MM.1S (cell line): ENCODE measurements around the gene IFNA7.

Experiments
- DNase-seq: peaks from one replicate; pipeline ENCODE4 v3.0.0-alpha.2; 2015
- H2AFZ ChIP-seq: fragments of 300-600 bp; sonication (generic); 2 replicates; pipeline ENCODE4 v1.6.0; 2016; ENCODE audit warnings: antibody characterized with exemption, low read length
- H3F3A ChIP-seq: fragments of 300-600 bp; sonication (generic); 2 replicates; pipeline ENCODE4 v1.6.1; 2016; ENCODE audit warnings: mild to moderate bottlenecking, antibody characterized with exemption, low read length, moderate library complexity, mixed read lengths; ENCODE audit not compliant: insufficient read depth
- H3K27ac ChIP-seq: fragments of 300-600 bp; sonication (generic); 2 replicates; pipeline ENCODE4 v1.5.1; 2016; ENCODE audit warnings: mild to moderate bottlenecking, low read length
- H3K27me3 ChIP-seq: fragments of 300-600 bp; sonication (generic); replicated peaks from 2 replicates; pipeline ENCODE4 v1.6.0; 2016; ENCODE audit warnings: low read length; ENCODE audit not compliant: insufficient read depth
- H3K36me3 ChIP-seq: fragments of 300-600 bp; sonication (generic); replicated peaks from 2 replicates; pipeline ENCODE4 v1.6.1; 2016; ENCODE audit warnings: mild to moderate bottlenecking, low read length, mixed read lengths; ENCODE audit not compliant: insufficient read depth
- H3K4me1 ChIP-seq: fragments of 300-600 bp; sonication (generic); 2 replicates; pipeline ENCODE4 v1.6.1; 2016; ENCODE audit warnings: low read length, mixed read lengths
- H3K4me2 ChIP-seq: fragments of 300-600 bp; sonication (generic); 2 replicates; pipeline ENCODE4 v1.6.0; 2016; ENCODE audit warnings: low read depth, low read length
- H3K4me3 ChIP-seq: fragments of 300-600 bp; sonication (generic); 2 replicates; pipeline ENCODE4 v1.5.1; 2016; ENCODE audit warnings: low read length, mixed read lengths
- H3K79me2 ChIP-seq: fragments of 300-600 bp; sonication (generic); 2 replicates; pipeline ENCODE4 v1.6.1; 2016; ENCODE audit warnings: mixed run types, low read length, mixed read lengths
- H3K9ac ChIP-seq: fragments of 300-600 bp; sonication (generic); 2 replicates; pipeline ENCODE4 v1.6.1; 2016; ENCODE audit warnings: low read length, mixed read lengths
- H3K9me2 ChIP-seq: fragments of 300-600 bp; sonication (generic); replicated peaks from 2 replicates; pipeline ENCODE4 v1.6.1; 2016; ENCODE audit warnings: mild to moderate bottlenecking, low read length, mixed read lengths; ENCODE audit not compliant: insufficient read depth
- H3K9me3 ChIP-seq: fragments of 300-600 bp; sonication (generic); replicated peaks from 2 replicates; pipeline ENCODE4 v1.6.1; 2016; ENCODE audit warnings: mild to moderate bottlenecking, low read length, mixed read lengths; ENCODE audit not compliant: insufficient read depth
- H4K20me1 ChIP-seq: fragments of 300-600 bp; sonication (generic); 2 replicates; pipeline ENCODE4 v1.6.1; 2016; ENCODE audit warnings: mild to moderate bottlenecking, low read length, moderate library complexity, mixed read lengths; ENCODE audit not compliant: insufficient read depth
- EZH2 ChIP-seq: fragments of 300-600 bp; sonication (generic); optimal IDR thresholded peaks from 2 replicates; pipeline ENCODE3; 2017; ENCODE audit warnings: low read depth, mild to moderate bottlenecking, antibody characterized with exemption, low read length, mixed read lengths
- EZH2phosphoT487 ChIP-seq: fragments of 300-600 bp; sonication (generic); IDR thresholded peaks from 2 replicates; pipeline ENCODE4 v1.6.1; 2018; ENCODE audit warnings: antibody characterized with exemption, low read length
- TF ChIP-seq, protein P1 (sequence below): fragments of 300-600 bp; sonication (generic); IDR thresholded peaks from 2 replicates; pipeline ENCODE4 v1.5.1; 2016; ENCODE audit warnings: antibody characterized with exemption, low read length, mixed read lengths

IFNA7 gene

DNA sequence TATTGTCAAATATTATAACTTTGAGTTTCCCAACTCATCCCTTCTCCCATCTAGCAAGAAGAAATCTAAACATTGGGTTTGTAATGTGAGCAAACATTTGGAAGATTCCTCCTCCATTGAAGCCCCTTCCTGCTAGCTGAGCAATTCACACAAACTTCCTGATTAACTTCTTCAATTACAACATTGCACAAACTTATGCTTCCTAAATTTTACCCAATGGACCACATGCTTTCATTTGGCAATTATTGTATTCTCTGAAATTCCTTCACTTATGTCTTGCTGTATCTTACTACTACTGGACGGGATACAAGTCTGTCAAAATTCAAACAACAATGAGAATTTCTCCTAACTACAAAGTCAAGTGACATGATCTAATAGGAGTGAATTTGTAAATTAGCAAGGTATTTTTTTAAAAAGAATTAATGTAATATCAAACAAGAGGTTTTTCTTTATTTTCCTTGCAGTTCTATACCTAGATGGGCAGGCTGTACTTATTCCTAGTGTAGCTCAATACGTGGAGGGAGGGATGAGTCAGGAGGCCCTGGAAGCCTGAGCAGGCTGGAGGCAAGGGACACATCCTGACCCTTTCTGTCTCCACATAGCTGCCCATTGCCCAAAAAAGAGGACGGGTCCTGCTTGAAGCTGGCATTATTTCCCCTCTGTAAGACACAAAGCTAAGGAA, 48.5 kb downstream of the IFNA7 start:
- H4K20me1 ChIP-seq, result no peaks in the 10 kb centered on the region
- no peaks in the 10 kb centered on the region for H3K4me1 ChIP-seq
- no peaks in the 10 kb centered on the region for H3F3A ChIP-seq
- no peak overlapping the region for H3K27ac ChIP-seq
- no peak overlapping the region for H3K4me2 ChIP-seq
- H3K9me2 ChIP-seq, result no peaks in the 10 kb centered on the region
- no peak overlapping the region for H3K4me3 ChIP-seq
- no peak for DNase-seq
- TF ChIP-seq, protein P1, sequence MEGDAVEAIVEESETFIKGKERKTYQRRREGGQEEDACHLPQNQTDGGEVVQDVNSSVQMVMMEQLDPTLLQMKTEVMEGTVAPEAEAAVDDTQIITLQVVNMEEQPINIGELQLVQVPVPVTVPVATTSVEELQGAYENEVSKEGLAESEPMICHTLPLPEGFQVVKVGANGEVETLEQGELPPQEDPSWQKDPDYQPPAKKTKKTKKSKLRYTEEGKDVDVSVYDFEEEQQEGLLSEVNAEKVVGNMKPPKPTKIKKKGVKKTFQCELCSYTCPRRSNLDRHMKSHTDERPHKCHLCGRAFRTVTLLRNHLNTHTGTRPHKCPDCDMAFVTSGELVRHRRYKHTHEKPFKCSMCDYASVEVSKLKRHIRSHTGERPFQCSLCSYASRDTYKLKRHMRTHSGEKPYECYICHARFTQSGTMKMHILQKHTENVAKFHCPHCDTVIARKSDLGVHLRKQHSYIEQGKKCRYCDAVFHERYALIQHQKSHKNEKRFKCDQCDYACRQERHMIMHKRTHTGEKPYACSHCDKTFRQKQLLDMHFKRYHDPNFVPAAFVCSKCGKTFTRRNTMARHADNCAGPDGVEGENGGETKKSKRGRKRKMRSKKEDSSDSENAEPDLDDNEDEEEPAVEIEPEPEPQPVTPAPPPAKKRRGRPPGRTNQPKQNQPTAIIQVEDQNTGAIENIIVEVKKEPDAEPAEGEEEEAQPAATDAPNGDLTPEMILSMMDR, result no peak
- TF ChIP-seq EZH2 (no peak), EZH2phosphoT487 (no peak)
- no peaks in the 10 kb centered on the region for H3K27me3 ChIP-seq
- no peaks in the 10 kb centered on the region for H3K9me3 ChIP-seq
- 0 out of 2 replicates have a peak overlapping the region, but pooled peaks have one; percentile 38 for H2AFZ ChIP-seq
- no peak overlapping the region for H3K9ac ChIP-seq
- H3K36me3 ChIP-seq, result no peaks in the 10 kb centered on the region
- H3K79me2 ChIP-seq, result no peaks in the 10 kb centered on the region
